GOT3 (cell line): ENCODE results near the gene ST6GAL1.

Experiments used
- DNase-seq: peaks from one replicate; lab custom pipeline; 2025; ENCODE audit warnings: mixed read lengths; lab: John Stamatoyannopoulos, UW

ST6GAL1 gene

GRCh38 chr3:187112934-187113793, 182.8 kb downstream of the ST6GAL1 start:
- no peak for DNase-seq

GRCh38 chr3:187114511-187114910, 184.2 kb downstream of the ST6GAL1 start:
- no peak for DNase-seq

GRCh38 chr3:187120326-187120725, 190.0 kb downstream of the ST6GAL1 start:
- no peak for DNase-seq

GRCh38 chr3:187122261-187122660, 191.9 kb downstream of the ST6GAL1 start:
- no peak for DNase-seq

DNA sequence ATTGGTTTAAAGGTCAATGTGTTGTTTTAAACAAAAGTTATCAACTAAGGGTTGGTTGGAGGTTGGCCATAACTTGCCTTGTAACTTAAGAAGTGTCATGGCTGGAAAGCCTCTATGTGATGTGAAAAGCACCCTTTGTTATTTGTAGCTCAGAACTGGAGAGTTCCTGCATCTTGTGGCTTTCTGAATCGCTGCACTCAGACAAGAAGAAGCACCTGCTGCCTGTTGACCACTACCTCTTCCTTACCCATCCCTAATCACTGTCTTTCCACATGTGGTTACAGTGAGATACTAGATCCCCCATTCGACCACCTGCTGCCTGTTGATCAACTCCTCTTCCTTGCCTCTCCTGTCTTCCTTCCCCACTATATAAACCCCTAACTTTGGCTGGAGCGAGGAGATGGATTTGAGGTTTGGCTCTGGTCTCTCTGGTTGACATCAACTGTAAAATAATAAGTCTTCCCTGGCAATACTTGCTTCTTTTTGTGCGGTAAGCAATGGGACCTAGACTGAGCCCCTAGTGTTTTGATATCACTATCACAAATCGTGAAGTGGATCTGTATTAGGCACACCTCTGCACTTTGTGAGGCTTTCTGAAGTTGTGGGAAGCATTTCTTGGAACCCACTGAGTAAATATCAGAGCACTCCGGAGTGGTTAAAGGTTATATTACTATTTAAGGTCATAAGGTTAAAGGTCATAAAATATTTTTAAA, 195.1 kb downstream of the ST6GAL1 start:
- DNase-seq = no peak
